ENCODE measurements around the gene SPATS2. TPM values are rescaled to one million over a fixed set of nuclear protein-coding genes. Genes with fewer than 3 reads are reported as not detected.
A peak's percentile ranks its signal among the peaks of the same experiment; 100 is the strongest.

SPATS2 gene
- total and polyA plus RNA-seq, 10 of the 15 experiments (the other 5 are each of a cell fraction or from before 2014, with no cell fraction given) = 9.0 to 54.2 (median 27.5) TPM

DNA sequence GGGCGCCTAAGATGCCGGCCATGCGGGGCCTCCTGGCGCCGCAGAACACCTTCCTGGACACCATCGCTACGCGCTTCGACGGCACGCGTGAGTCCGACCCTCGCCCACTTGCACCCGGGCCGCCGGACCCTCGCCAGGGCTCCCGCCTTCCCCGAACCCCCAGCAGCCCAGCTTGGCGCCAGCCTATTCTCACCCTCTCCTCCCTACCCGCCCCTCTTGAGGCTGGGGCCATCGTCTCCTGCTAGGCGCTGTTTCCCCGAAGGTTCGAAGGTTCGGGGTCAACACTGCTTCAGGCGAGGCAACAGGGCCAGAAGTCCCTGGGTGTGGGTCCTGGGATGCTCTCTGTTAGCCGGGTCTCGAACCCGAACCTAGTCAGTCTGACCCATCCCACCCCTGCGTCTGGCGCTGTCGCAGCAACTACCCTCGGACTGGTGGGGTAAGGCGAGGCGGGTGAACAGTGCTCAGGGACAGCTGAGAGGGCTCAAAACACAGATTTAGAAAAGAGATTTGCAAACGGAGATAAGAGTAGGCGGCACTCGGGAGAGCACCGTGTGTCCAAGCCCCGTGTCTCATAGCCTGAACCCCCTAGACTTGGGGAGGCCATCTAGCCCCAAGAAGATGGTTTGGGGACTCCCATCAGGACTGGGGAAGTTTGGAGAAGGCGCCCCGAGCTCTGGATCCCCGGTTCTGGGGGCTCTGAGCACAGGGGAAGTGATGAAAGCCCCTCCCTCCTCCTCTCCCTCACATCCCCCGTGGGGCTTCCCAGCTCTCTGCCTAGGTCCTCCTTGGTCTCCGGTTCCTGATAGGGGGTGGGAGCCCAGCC is 172.4 kb downstream of the SPATS2 start:
- no peaks in the 10 kb centered on the region; the same call in 1 of the 2 replicates for H4K20me1 ChIP-seq (ENCODE audit: control insufficient read depth, insufficient read depth)
- no peak overlapping the region for H3K4me3 ChIP-seq
- ATAC-seq = no peak
- no peaks in the 10 kb centered on the region for H3K36me3 ChIP-seq (ENCODE audit: control insufficient read depth in 2 of 2, insufficient read depth in 2 of 2, low read length in 1 of 2)
- H3K4me2 ChIP-seq (ENCODE audit: control insufficient read depth, insufficient read depth) = peak overlapping the region; percentile 96
- ChIA-PET SMC1A (ENCODE audit: uncharacterized antibody, unreplicated experiment) (no interaction called here), POLR2A (no interaction called here), RAD21 (ENCODE audit: unreplicated experiment) (interaction anchor here (0.8 kb wide), 1 partner anchor 177 kb away, joined by 3 read pairs; no protein-coding TSS in a partner anchor), CTCF (interaction anchor here (1.0 to 1.4 kb wide), 2 partner anchors 42 to 190 kb away, joined by 3 read pairs; no protein-coding TSS in a partner anchor)
- TF ChIP-seq ZNF24 (IDR thresholded peaks at IDR 0.05) (no peak), RAD51 (IDR thresholded peaks at IDR 0.05) (no peak), TCF3 (IDR thresholded peaks at IDR 0.05; ENCODE audit: borderline replicate concordance, insufficient read depth, low read depth, low read length) (no peak), ZNF622 (IDR thresholded peaks at IDR 0.05) (no peak), IRF4 (IDR thresholded peaks at IDR 0.05; ENCODE audit: low read depth, low read length) (no peak), IKZF1 (conservative IDR thresholded peaks at IDR 0.05) (no peak)
- TF ChIP-seq, protein P1, sequence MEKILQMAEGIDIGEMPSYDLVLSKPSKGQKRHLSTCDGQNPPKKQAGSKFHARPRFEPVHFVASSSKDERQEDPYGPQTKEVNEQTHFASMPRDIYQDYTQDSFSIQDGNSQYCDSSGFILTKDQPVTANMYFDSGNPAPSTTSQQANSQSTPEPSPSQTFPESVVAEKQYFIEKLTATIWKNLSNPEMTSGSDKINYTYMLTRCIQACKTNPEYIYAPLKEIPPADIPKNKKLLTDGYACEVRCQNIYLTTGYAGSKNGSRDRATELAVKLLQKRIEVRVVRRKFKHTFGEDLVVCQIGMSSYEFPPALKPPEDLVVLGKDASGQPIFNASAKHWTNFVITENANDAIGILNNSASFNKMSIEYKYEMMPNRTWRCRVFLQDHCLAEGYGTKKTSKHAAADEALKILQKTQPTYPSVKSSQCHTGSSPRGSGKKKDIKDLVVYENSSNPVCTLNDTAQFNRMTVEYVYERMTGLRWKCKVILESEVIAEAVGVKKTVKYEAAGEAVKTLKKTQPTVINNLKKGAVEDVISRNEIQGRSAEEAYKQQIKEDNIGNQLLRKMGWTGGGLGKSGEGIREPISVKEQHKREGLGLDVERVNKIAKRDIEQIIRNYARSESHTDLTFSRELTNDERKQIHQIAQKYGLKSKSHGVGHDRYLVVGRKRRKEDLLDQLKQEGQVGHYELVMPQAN (conservative IDR thresholded peaks at IDR 0.05) = no peak
- TF ChIP-seq, protein P2, sequence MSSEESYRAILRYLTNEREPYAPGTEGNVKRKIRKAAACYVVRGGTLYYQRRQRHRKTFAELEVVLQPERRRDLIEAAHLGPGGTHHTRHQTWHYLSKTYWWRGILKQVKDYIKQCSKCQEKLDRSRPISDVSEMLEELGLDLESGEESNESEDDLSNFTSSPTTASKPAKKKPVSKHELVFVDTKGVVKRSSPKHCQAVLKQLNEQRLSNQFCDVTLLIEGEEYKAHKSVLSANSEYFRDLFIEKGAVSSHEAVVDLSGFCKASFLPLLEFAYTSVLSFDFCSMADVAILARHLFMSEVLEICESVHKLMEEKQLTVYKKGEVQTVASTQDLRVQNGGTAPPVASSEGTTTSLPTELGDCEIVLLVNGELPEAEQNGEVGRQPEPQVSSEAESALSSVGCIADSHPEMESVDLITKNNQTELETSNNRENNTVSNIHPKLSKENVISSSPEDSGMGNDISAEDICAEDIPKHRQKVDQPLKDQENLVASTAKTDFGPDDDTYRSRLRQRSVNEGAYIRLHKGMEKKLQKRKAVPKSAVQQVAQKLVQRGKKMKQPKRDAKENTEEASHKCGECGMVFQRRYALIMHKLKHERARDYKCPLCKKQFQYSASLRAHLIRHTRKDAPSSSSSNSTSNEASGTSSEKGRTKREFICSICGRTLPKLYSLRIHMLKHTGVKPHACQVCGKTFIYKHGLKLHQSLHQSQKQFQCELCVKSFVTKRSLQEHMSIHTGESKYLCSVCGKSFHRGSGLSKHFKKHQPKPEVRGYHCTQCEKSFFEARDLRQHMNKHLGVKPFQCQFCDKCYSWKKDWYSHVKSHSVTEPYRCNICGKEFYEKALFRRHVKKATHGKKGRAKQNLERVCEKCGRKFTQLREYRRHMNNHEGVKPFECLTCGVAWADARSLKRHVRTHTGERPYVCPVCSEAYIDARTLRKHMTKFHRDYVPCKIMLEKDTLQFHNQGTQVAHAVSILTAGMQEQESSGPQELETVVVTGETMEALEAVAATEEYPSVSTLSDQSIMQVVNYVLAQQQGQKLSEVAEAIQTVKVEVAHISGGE (CRISPR knock-in tag; IDR thresholded peaks at IDR 0.05) = no peak
- H2AFZ ChIP-seq (ENCODE audit: control insufficient read depth, low read depth, low read length) = no peak overlapping the region
- in situ Hi-C loops (cut with MboI) (no loop called here), intact Hi-C loops (cut with micrococcal nuclease; ENCODE audit: unreplicated experiment) (no loop called here)
- H3K9ac ChIP-seq (ENCODE audit: control insufficient read depth, insufficient read depth, low read length) = no peak overlapping the region
- FAIRE-seq = no peak
- H3K4me1 ChIP-seq (ENCODE audit: control insufficient read depth, insufficient read depth, low read length) = peaks cover 14% of the 10 kb centered on the region
- WGBS (ENCODE audit: insufficient coverage, insufficient replicate concordance, low lambda C conversion rate, missing lambda C conversion rate) = 21% methylated on average over 41 of the region's 47 CpGs
- DNase-seq (ENCODE audit: low read depth, low spot score) = no peak
- H3K9me3 ChIP-seq (replicated peaks; ENCODE audit: control insufficient read depth, insufficient read depth, low read length) = no peaks in the 10 kb centered on the region
- BruUV-seq (replicated peaks) = no TSS peak
- no peaks in the 10 kb centered on the region for H3K79me2 ChIP-seq (ENCODE audit: control insufficient read depth, insufficient read depth, low read length)
- no peak overlapping the region for H3K27ac ChIP-seq (ENCODE audit: control insufficient read depth, insufficient read depth)
- peaks cover 13 to 24% of the 10 kb centered on the region in 2 experiments for H3K27me3 ChIP-seq (replicated peaks in 1 of 2; ENCODE audit: control insufficient read depth in 2 of 2, insufficient read depth in 2 of 2, low read length in 1 of 2)
